HL-60/S4 (cell line): Measurements from ENCODE around the gene VSTM4.

Experiments
- in situ Hi-C: fragments of 300-500 bp; cut with MboI; formaldehyde crosslinking; loops from 2 replicates; pipeline ENCODE4 v1.14.3; 2022; ENCODE audit warnings: low sequenced_read_pairs

VSTM4 gene

GRCh38 chr10:49096890-49097445 is 18.4 kb downstream of the VSTM4 start:
- in situ Hi-C loops, result loop anchor here (25.0 kb wide), 1 partner anchor 90 kb away; the partner anchor contains the start of gene TMEM273

- in situ Hi-C loops, result loop anchor here (25.0 kb wide), 1 partner anchor 93 kb away; the partner anchor contains the start of gene TMEM273
Observed at GRCh38 chr10:49094646-49095045, 20.7 kb downstream of the VSTM4 start.

- in situ Hi-C loops, result loop anchor here (25.0 kb wide), 1 partner anchor 93 kb away; the partner anchor contains the start of gene TMEM273
Observed at GRCh38 chr10:49093922-49094321, 21.4 kb downstream of the VSTM4 start.

- in situ Hi-C loops, result loop anchor here (25.0 kb wide), 1 partner anchor 95 kb away; the partner anchor contains the start of gene TMEM273
Observed at GRCh38 chr10:49092477-49092876, 22.8 kb downstream of the VSTM4 start.

- in situ Hi-C loops, result loop anchor here (25.0 kb wide), 1 partner anchor 96 kb away; the partner anchor contains the start of gene TMEM273
Observed at GRCh38 chr10:49091450-49092210, 23.7 kb downstream of the VSTM4 start.

- in situ Hi-C loops, result loop anchor here (25.0 kb wide), 1 partner anchor 96 kb away; the partner anchor contains the start of gene TMEM273
Observed at GRCh38 chr10:49090696-49091380, 24.5 kb downstream of the VSTM4 start.

GRCh38 chr10:49090189-49090575 is 25.1 kb downstream of the VSTM4 start:
- in situ Hi-C loops, result loop anchor here (25.0 kb wide), 1 partner anchor 97 kb away; the partner anchor contains the start of gene TMEM273

GRCh38 chr10:49089557-49090188 is 25.6 kb downstream of the VSTM4 start:
- in situ Hi-C loops, result loop anchor here (25.0 kb wide), 1 partner anchor 98 kb away; the partner anchor contains the start of gene TMEM273

- in situ Hi-C loops, result loop anchor here (25.0 kb wide), 1 partner anchor 98 kb away; the partner anchor contains the start of gene TMEM273
Observed at GRCh38 chr10:49089152-49089551, 26.2 kb downstream of the VSTM4 start.

GRCh38 chr10:49086889-49087288 is 28.4 kb downstream of the VSTM4 start:
- in situ Hi-C loops, result loop anchor here (25.0 kb wide), 1 partner anchor 100 kb away; the partner anchor contains the start of gene TMEM273

GRCh38 chr10:49083261-49083660 is 32.1 kb downstream of the VSTM4 start:
- in situ Hi-C loops, result loop anchor here (25.0 kb wide), 1 partner anchor 104 kb away; the partner anchor contains the start of gene TMEM273

GRCh38 chr10:49082766-49083165 is 32.6 kb downstream of the VSTM4 start:
- in situ Hi-C loops, result loop anchor here (25.0 kb wide), 1 partner anchor 105 kb away; the partner anchor contains the start of gene TMEM273

- in situ Hi-C loops, result loop anchor here (25.0 kb wide), 1 partner anchor 106 kb away; the partner anchor contains the start of gene TMEM273
Observed at GRCh38 chr10:49081547-49082275, 33.6 kb downstream of the VSTM4 start.

- in situ Hi-C loops, result loop anchor here (25.0 kb wide), 1 partner anchor 106 kb away; the partner anchor contains the start of gene TMEM273
Observed at GRCh38 chr10:49080965-49081364, 34.4 kb downstream of the VSTM4 start.

GRCh38 chr10:49080071-49080470 is 35.3 kb downstream of the VSTM4 start:
- in situ Hi-C loops, result loop anchor here (25.0 kb wide), 1 partner anchor 107 kb away; the partner anchor contains the start of gene TMEM273

GRCh38 chr10:49079499-49079898 is 35.8 kb downstream of the VSTM4 start:
- in situ Hi-C loops, result loop anchor here (25.0 kb wide), 1 partner anchor 108 kb away; the partner anchor contains the start of gene TMEM273

GRCh38 chr10:49079072-49079471 is 36.2 kb downstream of the VSTM4 start:
- in situ Hi-C loops, result loop anchor here (25.0 kb wide), 1 partner anchor 108 kb away; the partner anchor contains the start of gene TMEM273

- in situ Hi-C loops, result loop anchor here (25.0 kb wide), 1 partner anchor 109 kb away; the partner anchor contains the start of gene TMEM273
Observed at GRCh38 chr10:49078433-49078832, 36.9 kb downstream of the VSTM4 start.
